CD14-positive monocyte (primary cell): ENCODE data around the gene CEP170B. TPM values are rescaled to one million over a fixed set of nuclear protein-coding genes. Genes with fewer than 3 reads are reported as not detected.

Experiments used
- DNase-seq, 3 donors: peaks; one replicate each; pipeline ENCODE4 v3.0.0-alpha.2; 2011 to 2022
- H2AFZ ChIP-seq: 2 replicates; pipeline ENCODE4 v1.6.0; 2012; ENCODE audit warnings: mild to moderate bottlenecking, low read depth, low read length, inconsistent platforms; ENCODE audit not compliant: insufficient read depth, poor library complexity, severe bottlenecking
- H3K27ac ChIP-seq, 2 donors: 1 replicate in 1 of 2; 2 replicates in 1 of 2; pipeline ENCODE4 v1.5.1; 2012 to 2013; ENCODE audit warnings: low read length in 2 of 2, control low read depth in 1 of 2, inconsistent platforms in 1 of 2, low read depth in 1 of 2, mild to moderate bottlenecking in 1 of 2
- H3K27me3 ChIP-seq, 2 donors: one replicate each; pipeline versions ENCODE4 v1.6.0 to v1.6.1; 2011 to 2013; ENCODE audit warnings: low read length in 2 of 2; ENCODE audit not compliant: control insufficient read depth in 2 of 2, insufficient read depth in 2 of 2
- H3K36me3 ChIP-seq, 2 donors: replicated peaks in 1 of 2; 1 replicate in 1 of 2; 2 replicates in 1 of 2; pipeline versions ENCODE4 v1.5.1 to v1.6.1; 2012 to 2013; ENCODE audit warnings: low read length in 2 of 2, control low read depth in 1 of 2, inconsistent platforms in 1 of 2, mild to moderate bottlenecking in 1 of 2; ENCODE audit not compliant: insufficient read depth in 2 of 2, control insufficient read depth in 1 of 2
- H3K4me1 ChIP-seq, 2 donors: 1 replicate in 1 of 2; 2 replicates in 1 of 2; pipeline versions ENCODE4 v1.5.1 to v1.6.1; 2012 to 2013; ENCODE audit warnings: low read length in 2 of 2, control low read depth in 1 of 2, inconsistent platforms in 1 of 2, mild to moderate bottlenecking in 1 of 2, moderate library complexity in 1 of 2; ENCODE audit not compliant: insufficient read depth in 2 of 2, control insufficient read depth in 1 of 2
- H3K4me2 ChIP-seq: replicated peaks from 2 replicates; pipeline ENCODE3; 2012; ENCODE audit warnings: low read length, moderate library complexity, mild to moderate bottlenecking; ENCODE audit not compliant: poor library complexity, severe bottlenecking; ENCODE audit errors: extremely low read depth
- H3K4me3 ChIP-seq, 3 experiments: fragments of 200-600 bp in 1 of 3; sonication (generic) in 1 of 3; replicated peaks in 1 of 3; 1 replicate in 2 of 3; 2 replicates in 1 of 3; pipeline ENCODE4 v1.5.1; 2011 to 2013; ENCODE audit warnings: low read length in 3 of 3, mild to moderate bottlenecking in 3 of 3, control low read depth in 2 of 3, low read depth in 2 of 3, inconsistent platforms in 1 of 3, moderate library complexity in 1 of 3
- H3K79me2 ChIP-seq: 2 replicates; pipeline ENCODE4 v1.6.0; 2012; ENCODE audit warnings: mild to moderate bottlenecking, control low read depth, inconsistent platforms, low read length, moderate library complexity; ENCODE audit not compliant: insufficient read depth
- H3K9ac ChIP-seq: 2 replicates; pipeline ENCODE4 v1.6.0; 2017; ENCODE audit warnings: low read length, mild to moderate bottlenecking; ENCODE audit not compliant: insufficient read depth, poor library complexity, severe bottlenecking
- H3K9me3 ChIP-seq, 2 donors: replicated peaks in 1 of 2; 1 replicate in 1 of 2; 2 replicates in 1 of 2; pipeline versions ENCODE4 v1.5.1 to v1.6.1; 2012 to 2013; ENCODE audit warnings: low read length in 2 of 2, control low read depth in 1 of 2; ENCODE audit not compliant: control insufficient read depth in 1 of 2, insufficient read depth in 1 of 2
- H4K20me1 ChIP-seq: 2 replicates; pipeline ENCODE4 v1.6.0; 2012; ENCODE audit warnings: mild to moderate bottlenecking, low read length, control low read depth, moderate library complexity; ENCODE audit not compliant: insufficient read depth
- H3K27ac Mint-ChIP-seq, 7 donors: one replicate each; pipeline ENCODE4 v1.8.0; 2020; ENCODE audit warnings: mild to moderate bottlenecking in 7 of 7, mixed read lengths in 7 of 7, moderate library complexity in 6 of 7, inconsistent platforms in 2 of 7
- H3K27me3 Mint-ChIP-seq, 3 donors: one replicate each; pipeline ENCODE4 v1.8.0; 2021 to 2022; ENCODE audit warnings: low read depth in 3 of 3, mild to moderate bottlenecking in 3 of 3, mixed read lengths in 3 of 3, moderate library complexity in 3 of 3, inconsistent platforms in 1 of 3
- H3K36me3 Mint-ChIP-seq, 2 donors: one replicate each; pipeline ENCODE4 v1.8.0; 2020; ENCODE audit warnings: mixed read lengths in 2 of 2, inconsistent platforms in 1 of 2, mild to moderate bottlenecking in 1 of 2
- H3K4me1 Mint-ChIP-seq: one replicate; pipeline ENCODE4 v1.8.0; 2020; ENCODE audit warnings: mild to moderate bottlenecking, mixed read lengths
- H3K4me3 Mint-ChIP-seq, 2 donors: one replicate each; pipeline ENCODE4 v1.8.0; 2020; ENCODE audit warnings: mild to moderate bottlenecking in 2 of 2, mixed read lengths in 2 of 2, moderate library complexity in 1 of 2
- H3K9me3 Mint-ChIP-seq, 7 donors: one replicate each; pipeline ENCODE4 v1.8.0; 2020 to 2022; ENCODE audit warnings: mixed read lengths in 7 of 7, mild to moderate bottlenecking in 6 of 7, moderate library complexity in 6 of 7, inconsistent platforms in 2 of 7
- WGBS: methylation state at CpG from one replicate; pipeline ENCODE4 v1.1.5; 2013; ENCODE audit warnings: missing lambda C conversion rate; ENCODE audit not compliant: insufficient coverage; 5-methylcytosine and 5-hydroxymethylcytosine counted together
- intact Hi-C, 2 donors: fragments of 100-400 bp; cut with micrococcal nuclease; formaldehyde crosslinking; loops; one replicate each; pipeline versions ENCODE4 v1.15.0 to v1.15.1; 2023
- polyA plus RNA-seq, 3 donors: library from polyadenylated mRNA; depleted of rRNA in 1 of 3; unstranded in 2 of 3; stranded (reverse) in 1 of 3; fragments of 300-500 nt in 2 of 3; fragments of >200 nt in 1 of 3; fragmentation: Illumina TruSeq in 2 of 3; gene quantifications; 1 replicate in 2 of 3; 2 replicates in 1 of 3; pipeline ENCODE4 v1.2.3, GENCODE V29; 2012 to 2021
- TF ChIP-seq, protein P1 (sequence below): fragments of 200-600 bp; IDR thresholded peaks from one replicate; pipeline ENCODE4 v1.8.0; 2022; ENCODE audit warnings: antibody characterized with exemption, mild to moderate bottlenecking

CEP170B gene
- polyA plus RNA-seq, 3 donors = 0.09 TPM; not detected in 2

GRCh38 chr14:104874571-104875411 lies 9.7 kb downstream of the CEP170B start:
- TF ChIP-seq, protein P1, sequence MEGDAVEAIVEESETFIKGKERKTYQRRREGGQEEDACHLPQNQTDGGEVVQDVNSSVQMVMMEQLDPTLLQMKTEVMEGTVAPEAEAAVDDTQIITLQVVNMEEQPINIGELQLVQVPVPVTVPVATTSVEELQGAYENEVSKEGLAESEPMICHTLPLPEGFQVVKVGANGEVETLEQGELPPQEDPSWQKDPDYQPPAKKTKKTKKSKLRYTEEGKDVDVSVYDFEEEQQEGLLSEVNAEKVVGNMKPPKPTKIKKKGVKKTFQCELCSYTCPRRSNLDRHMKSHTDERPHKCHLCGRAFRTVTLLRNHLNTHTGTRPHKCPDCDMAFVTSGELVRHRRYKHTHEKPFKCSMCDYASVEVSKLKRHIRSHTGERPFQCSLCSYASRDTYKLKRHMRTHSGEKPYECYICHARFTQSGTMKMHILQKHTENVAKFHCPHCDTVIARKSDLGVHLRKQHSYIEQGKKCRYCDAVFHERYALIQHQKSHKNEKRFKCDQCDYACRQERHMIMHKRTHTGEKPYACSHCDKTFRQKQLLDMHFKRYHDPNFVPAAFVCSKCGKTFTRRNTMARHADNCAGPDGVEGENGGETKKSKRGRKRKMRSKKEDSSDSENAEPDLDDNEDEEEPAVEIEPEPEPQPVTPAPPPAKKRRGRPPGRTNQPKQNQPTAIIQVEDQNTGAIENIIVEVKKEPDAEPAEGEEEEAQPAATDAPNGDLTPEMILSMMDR = no peak
- WGBS = 93% methylated on average over 14 of the region's 16 CpGs
- no peak overlapping the region for H3K4me3 Mint-ChIP-seq
- DNase-seq = no peak
- Histone ChIP-seq H3K9ac (no peak overlapping the region), H3K9me3 (peaks cover 0 to 2% of the 10 kb centered on the region in 2 donors), H3K4me1 (peaks cover 0 to 5% of the 10 kb centered on the region in 2 donors), H3K4me2 (no peak overlapping the region), H3K27ac (no peak overlapping the region), H3K79me2 (no peaks in the 10 kb centered on the region), H4K20me1 (no peaks in the 10 kb centered on the region), H3K4me3 (no peak overlapping the region), H3K36me3 (no peaks in the 10 kb centered on the region), H2AFZ (no peak overlapping the region), H3K27me3 (no peaks in the 10 kb centered on the region)
- no peak overlapping the region for H3K27ac Mint-ChIP-seq
- H3K4me1 Mint-ChIP-seq = peaks cover 7% of the 10 kb centered on the region
- H3K9me3 Mint-ChIP-seq = peaks cover 0 to 5% (median 0%) of the 10 kb centered on the region in 7 donors
- peaks cover 8 to 15% (median 10%) of the 10 kb centered on the region in 3 donors for H3K27me3 Mint-ChIP-seq
- no peaks in the 10 kb centered on the region for H3K36me3 Mint-ChIP-seq
- intact Hi-C loops = no loop called here

GRCh38 chr14:104875412-104875751 lies 10.3 kb downstream of the CEP170B start:
- Histone ChIP-seq H3K4me3 (no peak overlapping the region), H3K4me1 (peaks cover 0 to 5% of the 10 kb centered on the region in 2 donors), H3K9ac (no peak overlapping the region), H3K9me3 (peaks cover 0 to 2% of the 10 kb centered on the region in 2 donors), H3K36me3 (no peaks in the 10 kb centered on the region), H3K27me3 (no peaks in the 10 kb centered on the region), H4K20me1 (no peaks in the 10 kb centered on the region), H3K27ac (no peak overlapping the region), H3K79me2 (no peaks in the 10 kb centered on the region), H3K4me2 (no peak overlapping the region), H2AFZ (no peak overlapping the region)
- H3K27me3 Mint-ChIP-seq = peaks cover 10 to 17% (median 10%) of the 10 kb centered on the region in 3 donors
- no peak for DNase-seq
- no peak overlapping the region for H3K4me3 Mint-ChIP-seq
- WGBS = 89% methylated on average over 9 of the region's 13 CpGs
- H3K9me3 Mint-ChIP-seq = peaks cover 0 to 5% (median 0%) of the 10 kb centered on the region in 7 donors
- peaks cover 7% of the 10 kb centered on the region for H3K4me1 Mint-ChIP-seq
- TF ChIP-seq, protein P1 = no peak
- intact Hi-C loops = no loop called here
- no peaks in the 10 kb centered on the region for H3K36me3 Mint-ChIP-seq
- H3K27ac Mint-ChIP-seq = no peak overlapping the region
